HG03025 (cell line): ENCODE results near the gene PTPRO.
A peak's percentile ranks its signal among the peaks of the same experiment; 100 is the strongest.

Experiments used
- ATAC-seq: cut with Tn5 transposase; IDR thresholded peaks from one replicate; pipeline ENCODE4 v1.9.1; 2021; ENCODE audit warnings: mild to moderate bottlenecking, moderate library complexity; ENCODE audit not compliant: unreplicated experiment, low FRiP score

PTPRO gene

DNA sequence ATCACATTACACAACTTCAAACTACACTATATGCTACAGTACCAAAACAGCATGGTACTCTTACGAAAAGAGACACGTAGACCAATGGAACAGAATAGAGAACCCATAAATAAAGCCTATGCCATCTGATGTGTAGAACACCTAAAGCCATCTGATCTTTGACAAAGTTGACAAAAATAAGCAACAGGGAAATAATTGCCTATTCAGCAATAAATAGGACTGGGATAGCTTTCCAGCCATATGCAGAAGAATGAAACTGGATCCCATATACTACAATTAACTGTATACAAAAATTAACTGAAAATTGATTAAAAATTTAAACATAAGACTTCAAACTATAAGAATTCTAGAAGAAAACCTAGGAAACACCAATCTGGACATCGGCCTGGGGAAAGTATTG, 120.7 kb downstream of the PTPRO start:
- no peak for ATAC-seq

DNA sequence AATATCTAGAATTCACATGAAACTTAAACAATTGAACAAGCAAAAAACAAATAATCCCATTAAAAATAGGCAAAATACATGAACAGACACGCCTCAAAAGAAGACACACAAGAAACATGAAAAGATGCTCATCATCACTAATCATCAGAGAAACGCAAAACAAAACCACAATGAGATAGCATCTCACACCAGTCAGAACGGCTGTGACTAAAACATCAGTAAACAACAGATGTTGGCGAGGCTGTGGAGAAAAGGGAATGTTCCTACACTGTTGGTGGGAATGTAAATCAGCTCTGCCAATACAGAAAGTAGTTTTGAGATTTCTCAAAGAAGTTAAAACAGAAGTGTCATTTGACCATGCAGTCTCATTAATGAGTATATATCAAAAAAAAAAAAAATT, 121.3 kb downstream of the PTPRO start:
- no peak for ATAC-seq

- ATAC-seq: no peak
Observed at GRCh38 chr12:15444523-15444922, 122.2 kb downstream of the PTPRO start.

GRCh38 chr12:15446807-15447206, 124.5 kb downstream of the PTPRO start:
- no peak for ATAC-seq

DNA sequence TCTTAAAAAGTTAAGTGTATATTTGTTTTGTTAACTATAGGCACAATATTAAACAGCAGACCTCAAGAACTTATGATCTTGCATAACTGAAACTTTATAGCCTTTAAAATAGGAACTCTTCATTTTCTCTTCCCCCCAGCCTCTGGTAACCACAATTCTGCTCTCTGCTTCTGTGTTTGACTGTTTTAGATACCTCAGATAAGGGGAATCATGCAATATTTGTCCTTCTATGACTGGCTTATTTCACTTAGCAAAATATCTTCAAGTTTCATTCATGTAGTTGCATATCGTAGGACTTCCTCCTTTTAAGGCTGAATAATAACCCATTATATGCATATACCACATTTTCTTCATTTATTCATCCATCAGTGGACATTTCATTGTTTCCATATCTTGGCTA, 131.3 kb downstream of the PTPRO start:
- peak; percentile 75 for ATAC-seq

DNA sequence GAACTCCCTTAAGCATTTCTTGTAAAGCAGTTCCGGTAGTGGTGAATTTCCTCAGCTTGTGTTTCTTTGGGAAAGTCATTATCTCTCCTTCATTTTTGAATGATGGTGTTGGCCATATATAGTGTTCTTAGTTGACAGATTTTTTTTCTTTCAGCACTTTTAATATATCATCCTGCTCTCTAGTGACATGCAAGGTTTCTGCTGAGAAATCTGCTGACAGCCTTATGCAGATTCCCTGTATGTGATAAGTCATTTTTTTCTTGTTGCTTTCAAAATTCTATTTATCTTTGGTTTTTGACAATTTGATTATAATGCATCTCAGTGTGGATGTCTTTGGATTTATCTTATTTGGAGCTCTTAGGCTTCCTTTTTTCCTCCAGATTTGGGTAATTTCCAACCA, 135.7 kb downstream of the PTPRO start:
- ATAC-seq: no peak

DNA sequence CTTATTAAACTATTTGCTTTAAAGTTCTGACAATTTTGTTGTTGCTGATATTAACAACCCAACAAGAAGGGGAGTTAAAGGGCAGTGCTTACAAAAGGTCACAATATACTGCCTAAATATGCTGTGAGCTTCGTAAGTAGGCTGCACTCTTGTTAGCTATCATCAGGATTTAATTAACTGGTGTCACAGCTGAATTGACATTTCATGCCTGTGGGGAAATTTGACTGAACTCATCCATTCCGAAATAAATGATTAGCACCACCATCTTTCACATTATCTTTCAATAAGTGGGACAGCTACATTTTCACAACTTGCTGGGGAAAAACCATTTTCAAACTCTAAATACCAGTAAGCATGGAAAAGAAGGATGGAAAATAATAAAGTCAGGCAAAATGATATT, 146.6 kb downstream of the PTPRO start:
- no peak for ATAC-seq

DNA sequence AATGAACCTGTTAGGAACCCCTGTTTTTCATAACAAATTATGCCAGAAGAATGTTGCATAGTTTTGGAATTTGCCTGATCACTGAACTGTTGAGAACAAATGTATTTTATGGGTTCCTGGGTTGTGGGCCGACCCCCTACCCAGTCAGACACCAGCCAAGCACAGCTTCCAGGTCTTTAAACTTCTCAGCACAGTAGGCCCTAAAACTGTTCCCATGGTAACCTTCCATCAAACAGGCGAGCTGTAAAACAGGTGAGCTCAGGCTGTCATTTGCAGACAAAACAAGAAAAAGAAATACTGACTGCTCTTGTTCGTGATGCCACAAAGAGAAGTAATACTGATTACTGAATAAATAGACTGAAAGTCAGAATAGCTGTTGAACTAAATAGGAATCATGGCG, 147.0 kb downstream of the PTPRO start:
- ATAC-seq: no peak

DNA sequence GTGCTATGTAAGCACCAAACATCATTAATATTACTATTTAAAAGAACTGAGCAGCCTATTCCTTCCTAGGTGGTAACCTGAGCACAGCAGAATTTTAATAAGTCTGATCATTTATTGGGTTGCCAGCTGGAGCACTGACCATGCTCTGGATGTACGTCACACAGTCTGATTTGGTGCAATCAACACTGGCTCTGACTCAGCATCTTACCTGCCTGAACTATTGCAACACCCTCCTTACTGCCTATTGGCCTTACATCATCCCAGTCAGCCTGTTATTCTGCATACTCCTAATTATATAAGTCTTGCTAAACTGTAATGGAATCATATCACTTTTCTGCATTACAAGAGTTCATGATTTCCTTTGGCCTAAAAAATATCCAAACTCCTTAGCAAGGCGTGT, 149.7 kb downstream of the PTPRO start:
- no peak for ATAC-seq

GRCh38 chr12:15474766-15475165, 152.5 kb downstream of the PTPRO start:
- ATAC-seq: no peak

DNA sequence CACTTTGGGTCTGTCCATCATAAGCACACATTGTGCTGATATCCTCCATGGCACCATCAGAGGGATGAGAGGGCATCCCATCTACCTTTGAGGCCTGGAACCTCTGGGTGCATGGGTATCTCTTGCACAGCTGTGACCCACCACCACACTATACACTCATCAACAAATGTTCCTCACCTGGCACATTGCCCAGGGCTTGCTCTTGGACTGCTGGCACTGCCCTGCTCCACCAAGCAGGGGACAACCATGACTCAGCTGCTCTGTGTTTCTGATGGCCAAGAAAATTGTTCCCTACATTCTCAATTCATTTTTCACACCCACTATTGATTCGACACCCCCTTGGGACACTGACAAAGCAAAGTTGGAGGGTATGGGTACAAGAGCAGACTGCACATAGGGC, 155.5 kb downstream of the PTPRO start:
- no peak for ATAC-seq

DNA sequence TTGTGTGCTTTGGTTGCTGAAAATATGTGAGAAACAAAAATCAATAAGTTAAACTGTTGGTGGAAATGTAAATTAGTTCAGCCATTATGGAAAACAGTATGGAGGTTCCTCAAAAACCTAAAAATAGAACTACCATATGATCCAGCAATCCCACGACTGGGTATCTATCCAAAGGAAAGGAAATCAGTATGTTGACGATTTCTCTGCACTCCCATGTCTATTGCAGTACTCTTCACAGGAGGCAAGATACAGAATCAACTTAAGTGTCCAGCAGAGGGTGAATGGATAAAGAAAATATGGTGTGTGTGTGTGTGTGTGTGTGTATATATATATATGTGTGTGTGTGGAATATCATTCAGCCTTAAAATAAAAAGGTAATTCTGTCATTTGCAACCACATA, 159.5 kb downstream of the PTPRO start:
- no peak for ATAC-seq

- no peak for ATAC-seq
Observed at GRCh38 chr12:15485466-15485865, 163.2 kb downstream of the PTPRO start.

DNA sequence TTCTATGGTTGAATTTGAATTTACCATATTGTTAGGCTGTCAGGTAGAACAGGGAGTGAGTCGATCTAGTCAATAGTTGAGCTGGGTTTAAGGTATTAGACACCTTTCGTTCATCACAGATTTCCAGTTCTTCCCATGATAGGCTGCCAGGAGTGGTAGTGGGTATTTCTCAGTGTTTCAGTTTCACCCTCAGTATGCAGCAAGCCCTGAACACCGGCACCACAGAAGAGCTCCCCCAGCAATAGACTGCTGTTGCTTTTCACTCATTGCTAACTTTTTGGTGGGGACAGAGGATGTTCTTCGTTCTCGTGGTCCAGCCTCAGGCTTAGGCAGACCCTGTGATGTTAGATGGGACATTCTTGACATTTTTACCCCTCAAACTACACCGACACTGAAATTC, 164.6 kb downstream of the PTPRO start:
- no peak for ATAC-seq

GRCh38 chr12:15488481-15488880, 166.2 kb downstream of the PTPRO start:
- no peak for ATAC-seq

DNA sequence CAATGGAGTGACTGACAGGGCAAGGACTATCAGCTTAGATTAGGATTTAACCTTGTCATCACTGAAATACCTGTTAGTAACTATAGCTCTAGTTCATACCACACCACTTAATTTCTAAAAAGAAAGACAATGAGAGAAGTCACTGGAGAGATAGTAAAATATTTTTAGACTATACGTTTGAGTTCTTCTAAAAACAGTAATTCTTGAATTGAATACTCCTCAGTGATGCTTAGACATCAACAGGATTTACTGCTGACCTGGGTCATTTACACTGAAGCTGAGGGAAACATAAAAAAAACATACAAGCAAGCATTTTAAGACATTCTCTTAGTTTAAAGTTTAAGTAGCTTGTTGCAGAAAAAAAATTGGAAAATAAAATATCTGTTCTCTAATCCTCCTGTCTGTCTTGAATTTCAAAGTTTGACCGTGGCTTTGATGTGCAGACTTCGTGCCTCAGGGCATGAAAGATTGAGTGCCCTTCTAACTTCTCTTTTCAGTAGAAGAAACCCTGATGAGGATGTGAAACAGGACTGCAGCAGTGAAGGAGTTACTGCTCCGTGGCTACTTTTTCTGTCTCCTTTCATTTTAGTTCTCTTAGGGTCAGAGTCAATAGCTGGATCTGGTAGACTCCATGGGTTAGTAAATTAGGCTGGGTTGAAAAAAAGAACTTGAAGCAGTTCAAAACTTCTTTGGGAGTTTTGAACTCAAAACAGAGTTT, 172.2 kb downstream of the PTPRO start:
- ATAC-seq: peak; percentile 77

DNA sequence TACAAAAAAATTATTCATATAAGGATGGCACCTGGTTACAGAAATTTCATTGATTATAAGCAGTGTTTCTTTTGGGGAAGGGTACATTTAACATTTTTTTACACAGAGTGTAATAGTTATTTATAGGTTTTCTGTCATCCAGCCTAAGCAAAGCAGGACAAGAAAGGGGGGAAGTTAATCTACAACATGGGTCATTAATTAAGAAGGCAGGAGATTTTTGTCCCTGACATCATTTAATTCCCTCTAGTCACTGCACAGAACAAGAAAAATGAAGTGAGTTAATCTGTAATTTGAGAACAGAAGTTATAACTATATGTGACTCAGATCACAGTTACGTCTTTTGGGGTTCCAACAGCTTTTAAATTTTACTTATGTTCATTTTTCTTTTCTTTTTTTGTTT, 173.4 kb downstream of the PTPRO start:
- no peak for ATAC-seq

- ATAC-seq: no peak
Observed at GRCh38 chr12:15496738-15497137, 174.4 kb downstream of the PTPRO start.

DNA sequence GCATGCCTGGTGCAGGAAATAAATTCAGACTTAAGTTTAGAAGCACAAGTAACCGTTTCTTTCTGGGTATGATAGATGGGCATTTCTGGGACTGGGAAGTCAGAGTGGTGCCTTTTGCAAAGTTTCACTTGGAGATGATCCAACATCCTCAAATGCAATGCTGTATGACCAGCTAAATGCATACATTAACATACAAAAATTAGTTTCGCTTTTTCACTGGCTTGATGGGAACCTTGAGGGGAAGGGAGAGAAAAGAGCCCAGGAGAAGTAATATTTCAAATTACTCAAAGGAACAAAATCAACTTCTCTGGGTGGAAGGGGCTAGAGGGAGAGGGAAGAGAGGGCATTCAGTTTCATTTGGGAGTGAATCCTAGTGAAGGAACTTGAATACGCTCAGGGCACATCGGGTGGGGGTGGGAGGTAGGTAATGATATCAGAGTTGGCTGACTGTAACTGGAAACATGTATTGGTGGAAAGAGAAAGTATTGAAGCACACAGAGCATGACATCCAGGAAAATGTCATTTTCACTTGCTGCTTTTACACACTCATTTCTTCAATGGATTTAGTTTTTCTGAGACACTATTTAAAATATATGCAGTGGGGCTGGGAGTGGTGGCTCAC, 175.5 kb downstream of the PTPRO start:
- ATAC-seq: no peak

GRCh38 chr12:15502211-15502610, 179.9 kb downstream of the PTPRO start:
- ATAC-seq: no peak

- no peak for ATAC-seq
Observed at GRCh38 chr12:15505616-15506015, 183.3 kb downstream of the PTPRO start.

- no peak for ATAC-seq
Observed at GRCh38 chr12:15515010-15515409, 192.7 kb downstream of the PTPRO start.
